NCI-H146 (cell line): Measurements from ENCODE around the gene MAST4.

ENCODE experiments used
- DNase-seq: peaks from one replicate; lab custom pipeline; 2025; lab: John Stamatoyannopoulos, UW

MAST4 gene

DNA sequence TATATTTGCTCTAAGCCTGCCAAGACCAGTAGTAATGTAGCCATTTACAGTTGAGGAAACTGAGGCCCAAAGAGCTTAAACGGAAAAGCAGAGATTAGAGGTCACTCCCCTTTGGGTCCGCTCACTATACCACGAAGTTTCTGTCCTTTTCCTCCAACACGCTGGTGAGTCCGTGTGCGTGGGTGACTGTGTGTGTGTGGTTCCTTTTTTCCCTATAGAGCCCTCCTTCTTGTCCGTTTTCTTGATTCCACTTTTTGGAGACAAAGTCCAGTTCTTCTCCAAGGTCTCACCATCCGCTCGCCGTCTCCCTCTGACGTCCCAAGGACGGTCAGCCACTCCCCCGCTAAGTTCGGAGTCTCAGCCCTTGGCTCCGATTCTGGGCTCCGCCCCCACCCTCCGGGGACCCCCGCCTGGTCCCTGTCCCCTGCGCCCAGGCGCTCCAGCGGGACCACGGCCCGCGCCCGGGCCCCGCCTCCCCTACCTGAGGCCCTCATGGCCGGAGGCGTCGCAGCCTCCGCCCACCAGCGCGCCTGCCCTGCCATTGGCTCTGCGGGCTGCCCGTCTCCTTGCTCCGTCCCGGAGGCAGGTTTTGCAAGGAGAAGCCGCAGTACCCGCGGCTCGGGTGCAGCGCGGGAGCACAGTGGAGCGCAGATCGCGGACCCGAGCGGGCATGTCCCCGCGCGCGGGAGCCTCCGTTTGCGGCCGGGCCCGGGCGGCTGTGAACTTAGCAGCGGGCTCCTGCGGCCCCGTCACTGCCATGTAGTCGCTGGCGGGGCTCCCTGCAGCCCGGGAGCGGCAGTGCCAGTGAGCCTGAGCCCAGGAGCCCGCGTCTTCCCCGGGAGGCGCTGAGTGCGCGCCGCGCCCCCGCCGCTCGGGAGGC, at the start of gene MAST4:
MAST4 (plus strand) TSS at position 638 of the 880 bp plus-strand sequence. CDS start 263 bp downstream, outside the sequence.
- DNase-seq: peak; percentile 93

DNA sequence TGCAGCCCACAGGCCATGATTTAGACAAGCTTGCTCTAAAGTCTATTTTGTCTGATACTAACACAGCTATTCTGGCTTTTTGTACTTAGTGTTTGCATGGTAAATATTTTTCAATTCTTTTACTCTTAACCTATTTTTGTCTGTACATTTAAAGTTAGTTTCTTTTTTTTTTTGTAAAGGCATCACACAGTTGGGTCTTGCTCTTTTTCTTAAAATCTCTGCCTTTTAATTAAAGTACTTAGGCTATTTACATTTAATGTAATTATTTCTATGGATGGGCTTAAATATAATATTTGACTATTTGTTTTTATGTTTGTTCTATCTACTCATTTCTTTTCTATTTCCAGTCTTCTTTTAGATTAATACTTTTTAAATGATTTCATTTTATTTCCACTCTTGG, 49.7 kb upstream of the MAST4 start:
- no peak for DNase-seq

DNA sequence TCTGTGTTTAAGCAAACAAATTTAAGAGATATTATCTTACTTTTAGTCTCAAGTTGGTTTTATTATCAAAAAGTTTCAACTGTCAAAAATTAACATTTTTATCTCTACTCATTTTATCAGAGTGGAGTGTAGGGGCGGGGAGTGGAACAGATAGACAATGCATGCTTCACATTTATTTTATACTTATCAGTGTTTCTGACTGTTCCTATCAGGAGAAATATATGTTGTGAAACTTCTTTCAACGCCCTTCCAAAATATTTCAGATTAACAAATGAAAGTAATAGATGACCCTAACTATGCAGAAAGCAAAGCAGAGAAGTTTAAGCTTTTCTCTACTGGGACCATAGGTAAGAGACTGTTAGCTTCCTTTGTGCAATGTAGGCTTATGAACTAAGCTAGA, 44.9 kb upstream of the MAST4 start:
- DNase-seq: no peak

DNA sequence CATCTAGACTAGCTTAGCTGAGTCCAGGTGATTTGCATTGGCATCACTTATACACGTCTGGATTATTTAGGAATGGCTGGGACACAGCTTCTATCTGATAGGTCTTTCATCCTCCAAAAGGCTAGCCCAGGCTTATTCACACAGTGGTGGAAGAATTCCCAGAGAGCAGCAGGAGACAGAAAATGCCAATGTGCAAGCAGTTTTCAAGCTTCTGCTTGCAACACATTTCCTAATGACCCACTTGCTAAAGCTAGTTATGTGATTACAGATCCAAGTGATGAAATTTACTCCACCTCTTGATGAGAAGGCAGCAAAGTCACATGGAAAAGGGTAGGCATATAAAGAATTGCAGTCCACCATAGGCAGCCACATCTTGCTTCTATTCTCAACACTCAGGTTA, 44.2 kb upstream of the MAST4 start:
- DNase-seq: no peak

DNA sequence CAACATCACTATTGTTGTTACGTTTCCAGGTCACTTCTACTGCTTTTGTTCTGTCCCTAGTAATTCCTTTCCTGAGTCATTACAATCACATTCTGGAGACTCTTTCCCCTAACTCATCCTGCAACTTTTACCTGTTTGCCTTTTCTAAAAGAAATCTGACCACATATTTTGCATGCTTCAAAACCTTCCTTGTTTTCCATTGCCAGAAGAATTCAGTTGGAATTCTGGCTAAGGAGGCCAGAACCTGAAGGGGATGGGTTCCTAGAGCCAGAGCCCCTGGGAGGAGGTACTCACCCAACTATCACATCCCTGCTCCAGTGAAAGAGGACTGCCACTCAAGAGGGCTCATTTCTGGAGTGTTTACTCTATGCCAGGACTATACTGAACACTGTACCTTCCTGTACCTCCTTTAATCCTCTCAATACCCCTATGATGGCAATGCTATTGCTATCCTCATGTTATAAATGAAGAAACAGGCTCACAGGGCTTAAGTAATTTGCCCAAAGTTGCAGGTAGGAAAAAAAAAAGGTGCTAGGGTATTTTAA, 42.8 kb upstream of the MAST4 start:
- DNase-seq: no peak

DNA sequence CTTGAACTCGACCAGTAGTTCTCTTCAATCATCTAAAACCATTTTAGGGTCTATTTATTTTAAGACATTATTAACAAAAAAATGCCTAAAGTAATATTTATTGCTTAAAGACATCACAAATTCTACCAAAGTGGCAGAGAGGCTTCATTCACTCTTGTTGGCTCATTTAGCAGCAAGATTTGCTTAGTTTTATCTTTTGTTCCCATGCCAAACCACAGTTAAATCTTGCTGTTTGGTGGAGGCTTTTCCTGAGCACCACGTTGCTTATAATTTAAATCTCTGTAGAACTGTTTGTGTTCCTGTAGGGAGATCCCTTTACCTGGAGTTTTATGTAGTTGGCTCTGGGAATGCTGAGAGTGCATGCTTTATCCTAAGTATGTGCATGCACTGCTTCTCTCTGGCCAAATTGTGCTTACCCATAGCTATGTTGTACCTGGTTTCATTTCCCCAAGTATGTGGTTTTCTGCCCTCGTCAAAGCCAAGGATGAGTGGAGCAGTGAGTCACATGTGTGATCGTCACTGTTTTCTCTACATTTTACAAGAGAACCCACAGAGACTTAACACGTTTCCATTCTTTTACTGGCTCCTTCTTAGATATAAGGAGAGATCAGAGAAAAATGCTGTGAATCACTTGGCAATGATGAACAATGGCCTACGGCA, 42.1 kb upstream of the MAST4 start:
- DNase-seq: no peak

DNA sequence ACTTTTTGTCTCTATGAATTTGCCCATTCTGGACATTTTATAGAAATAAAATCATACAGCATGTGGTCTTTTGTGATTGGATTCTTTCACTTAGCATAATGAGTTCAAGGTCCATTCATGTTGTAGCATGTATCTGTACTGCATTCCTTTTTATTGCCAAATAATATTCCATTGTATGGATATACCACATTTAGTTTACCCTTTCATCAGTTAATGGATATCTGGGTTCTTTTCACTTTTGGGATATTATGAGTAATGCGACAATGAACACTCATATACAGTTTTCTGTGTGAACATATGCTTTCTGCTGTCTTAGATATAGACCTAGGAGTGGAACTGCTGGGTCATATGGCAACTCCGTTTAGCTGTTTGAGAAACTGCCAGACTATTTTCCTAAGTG, 41.3 kb upstream of the MAST4 start:
- DNase-seq: no peak

DNA sequence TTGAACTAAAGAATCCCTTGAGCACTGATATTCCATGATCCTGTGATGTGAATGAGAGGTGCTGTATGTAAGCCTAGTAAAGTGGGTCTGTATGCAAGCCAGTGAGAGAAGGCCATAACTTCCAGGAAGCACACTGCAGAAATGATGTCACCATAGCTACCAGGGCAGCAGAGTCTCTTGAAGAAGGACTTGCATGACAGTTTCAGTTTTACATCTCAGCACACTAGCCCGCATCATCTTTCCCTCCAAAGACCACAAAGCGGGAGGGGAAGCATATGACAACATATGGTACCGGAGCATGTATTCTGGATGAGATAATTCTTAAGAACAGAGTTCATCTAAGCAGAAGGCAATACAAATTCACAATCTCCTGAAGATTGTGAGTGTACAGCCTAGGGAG, 37.6 kb upstream of the MAST4 start:
- no peak for DNase-seq

DNA sequence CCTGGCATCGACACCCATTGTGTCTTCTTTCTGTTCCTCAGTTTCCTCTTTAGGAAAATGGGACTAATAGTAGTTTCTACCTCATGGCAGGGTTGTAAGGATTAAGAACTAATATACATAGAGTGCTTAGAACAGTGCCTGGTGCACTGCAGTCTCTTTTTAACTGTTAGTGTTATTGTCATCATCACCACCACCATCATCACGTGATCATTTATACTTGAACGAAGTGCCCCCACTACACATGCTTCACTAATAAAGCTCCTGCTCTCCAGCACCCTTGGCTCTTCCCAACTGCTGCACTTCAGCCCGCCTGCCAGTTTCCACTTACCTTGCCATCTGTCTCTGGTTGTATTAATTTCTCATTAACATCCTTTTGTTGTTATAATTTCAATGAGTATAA, 35.8 kb upstream of the MAST4 start:
- no peak for DNase-seq

DNA sequence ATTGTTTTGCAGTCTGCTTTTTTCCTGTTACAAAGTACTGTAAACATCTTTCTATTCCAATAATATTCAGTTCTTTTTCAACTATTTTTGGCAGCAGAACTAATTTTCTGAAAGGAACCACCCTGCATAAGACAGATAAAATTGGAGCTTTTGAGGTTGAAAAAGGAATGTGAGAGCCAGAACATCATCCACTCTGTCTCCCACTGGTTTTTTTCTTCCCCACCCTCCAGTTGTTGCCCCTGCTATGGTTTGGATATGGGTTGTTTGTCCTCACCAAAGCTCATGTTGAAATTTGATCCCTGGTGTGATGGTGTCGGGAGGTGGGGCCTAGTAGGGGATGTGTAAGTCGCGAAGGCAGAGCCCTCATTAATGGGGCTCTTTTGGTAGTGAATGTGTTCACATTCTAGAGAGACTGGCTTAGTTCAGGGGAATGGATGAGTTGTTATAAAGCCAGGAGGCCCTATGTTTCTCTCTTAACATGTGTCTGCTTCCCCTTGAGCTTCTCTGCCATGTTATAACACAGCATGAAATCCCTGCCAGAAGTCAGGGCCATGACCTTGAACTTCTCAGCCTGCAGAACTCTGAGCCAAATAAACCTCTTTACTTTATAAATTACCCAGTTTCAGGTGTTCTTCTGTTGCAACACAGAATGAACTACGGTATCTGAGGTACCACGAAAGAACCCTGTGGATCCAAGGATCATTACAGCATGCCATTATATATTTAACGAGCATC, 34.8 kb upstream of the MAST4 start:
- no peak for DNase-seq

DNA sequence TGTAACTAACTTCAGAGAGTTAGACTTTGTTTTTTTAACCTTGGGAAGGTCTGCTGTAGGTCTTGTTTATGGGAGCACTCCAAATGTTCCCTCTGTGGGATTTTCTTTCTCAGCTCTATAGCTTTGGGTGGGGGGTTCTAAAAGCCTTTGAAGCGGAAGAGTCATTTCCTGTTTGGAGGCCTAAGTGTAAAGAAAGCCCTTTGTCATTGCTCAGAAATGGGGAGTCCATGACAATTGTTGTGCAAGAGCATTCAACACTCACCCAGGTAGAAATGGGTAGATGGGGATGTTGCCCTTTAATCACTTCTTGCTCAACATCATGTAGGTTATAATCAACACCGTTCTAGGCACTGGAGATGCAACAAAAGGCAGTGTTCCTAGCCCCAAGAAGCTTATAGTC, 30.3 kb upstream of the MAST4 start:
- no peak for DNase-seq

DNA sequence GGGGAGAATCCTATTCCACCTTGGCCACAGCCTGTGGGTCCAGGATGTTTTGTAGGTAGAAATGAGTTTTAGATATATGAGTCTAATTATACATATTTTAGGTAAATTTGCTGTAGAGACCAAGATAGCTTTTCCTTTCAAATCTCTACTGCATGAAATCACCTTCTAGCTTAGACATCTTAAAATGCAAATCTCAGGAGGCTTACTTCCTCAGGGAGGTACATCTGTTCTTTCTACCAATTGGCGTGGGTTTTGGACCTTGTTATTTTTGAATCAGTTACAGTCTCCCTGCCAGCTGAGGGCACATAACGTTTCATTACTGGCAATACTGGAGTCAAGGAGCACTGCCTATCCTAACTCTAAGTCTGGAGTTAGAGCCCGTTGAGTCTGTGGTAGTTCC, 28.7 kb upstream of the MAST4 start:
- DNase-seq: no peak

DNA sequence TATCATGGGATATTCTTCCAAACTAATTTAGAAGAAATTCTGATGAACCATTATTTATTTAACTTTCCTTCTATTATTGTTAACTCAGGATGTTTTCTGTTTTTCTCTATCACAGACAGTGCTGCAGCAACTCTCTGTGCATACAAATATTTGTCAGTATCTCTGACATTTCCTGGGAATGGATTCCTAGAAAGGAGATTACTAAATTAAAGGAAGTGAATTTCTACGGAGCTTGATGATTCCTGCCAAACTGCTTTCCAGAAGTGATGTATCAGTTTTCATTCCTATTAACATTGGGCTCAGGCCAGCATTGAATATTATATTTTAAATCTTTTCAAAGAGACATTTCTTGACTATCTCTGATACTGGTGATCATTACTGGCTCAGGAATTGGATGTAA, 26.0 kb upstream of the MAST4 start:
- no peak for DNase-seq

DNA sequence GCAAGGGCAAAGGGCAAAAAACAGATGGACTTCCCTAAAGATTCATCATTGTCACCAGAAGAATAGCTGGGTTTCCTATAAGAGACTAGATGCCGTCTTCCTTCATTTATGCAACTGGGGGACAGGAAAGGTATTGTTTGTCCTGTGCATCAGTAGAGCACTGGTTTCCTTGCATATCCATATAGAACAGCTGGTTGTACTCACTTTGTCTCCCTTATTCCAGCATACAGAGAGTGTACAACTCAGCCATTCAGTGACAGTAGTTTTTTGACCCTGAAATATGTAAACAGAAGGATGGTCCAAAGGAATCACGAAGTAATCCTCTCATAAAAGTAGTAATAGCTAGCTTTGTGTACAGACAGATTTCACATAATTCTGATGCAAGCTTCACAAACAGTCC, 22.5 kb upstream of the MAST4 start:
- no peak for DNase-seq

DNA sequence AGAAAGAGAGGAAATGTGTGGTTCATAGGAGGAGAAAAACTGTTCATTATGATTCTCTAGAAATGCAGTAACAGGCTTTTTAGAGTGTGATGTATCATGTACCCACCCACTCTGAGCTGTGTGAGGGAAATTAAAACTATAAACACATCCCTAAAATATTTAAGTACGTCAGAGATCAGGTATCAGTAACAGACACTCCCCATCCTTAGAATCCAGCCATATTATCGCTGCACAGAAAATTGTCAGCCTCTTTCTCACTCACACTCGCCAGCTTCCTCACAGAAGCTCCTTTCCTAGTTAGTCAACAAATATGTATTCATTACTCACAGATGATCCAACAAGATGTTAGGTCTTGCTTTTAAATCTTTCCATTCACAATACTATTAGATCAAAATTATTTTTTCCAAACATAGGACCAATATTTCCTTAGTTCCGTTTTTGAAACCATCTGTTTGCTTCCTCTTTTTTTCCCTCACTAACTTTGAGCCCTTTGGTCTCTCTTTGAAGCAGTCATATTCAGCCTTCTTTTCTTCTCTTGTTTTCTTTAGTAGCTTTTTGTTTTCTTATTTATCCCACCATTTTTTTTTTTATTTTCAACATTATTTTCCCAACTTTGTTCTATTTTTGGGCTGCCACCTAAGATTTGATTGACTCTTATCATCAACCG, 13.6 kb upstream of the MAST4 start:
- peak; percentile 22 for DNase-seq

DNA sequence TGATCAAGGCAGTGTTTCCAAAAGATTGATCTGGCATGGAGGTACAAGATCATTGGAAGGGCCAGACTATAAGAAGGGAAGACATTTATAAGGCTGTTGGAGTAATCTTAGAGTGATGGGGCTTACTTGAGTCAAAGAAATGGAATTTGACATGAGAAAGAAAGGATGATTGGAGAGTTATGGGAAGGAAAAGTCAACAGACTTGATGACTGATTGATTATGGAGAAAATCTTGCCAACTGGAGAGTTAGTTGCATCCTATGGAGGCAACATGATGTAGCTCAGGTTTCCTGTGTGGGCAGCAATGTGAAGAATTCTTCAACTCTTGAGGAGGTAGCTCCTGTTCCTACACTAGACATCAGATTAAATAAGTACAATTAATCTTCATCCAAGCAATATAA, 10.9 kb upstream of the MAST4 start:
- DNase-seq: no peak

DNA sequence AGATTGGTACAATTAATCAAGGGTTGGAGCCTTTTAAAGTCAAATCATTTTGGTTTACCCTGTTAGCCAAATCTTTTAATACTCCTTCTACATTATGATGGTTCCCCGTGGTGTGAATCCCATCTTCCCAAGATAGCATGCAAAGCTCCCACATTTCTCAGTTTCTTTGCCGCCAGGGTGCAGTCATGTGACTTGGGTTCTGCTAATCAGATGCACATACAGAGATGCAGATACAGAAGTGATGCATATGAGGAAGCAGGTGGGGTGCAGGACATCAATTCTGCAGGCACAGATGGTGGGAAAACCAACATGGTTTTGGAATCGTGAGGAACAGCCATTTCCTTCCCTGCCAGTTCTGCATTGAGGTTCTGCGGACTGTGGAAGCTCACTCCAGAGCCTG, 8.4 kb upstream of the MAST4 start:
- no peak for DNase-seq

DNA sequence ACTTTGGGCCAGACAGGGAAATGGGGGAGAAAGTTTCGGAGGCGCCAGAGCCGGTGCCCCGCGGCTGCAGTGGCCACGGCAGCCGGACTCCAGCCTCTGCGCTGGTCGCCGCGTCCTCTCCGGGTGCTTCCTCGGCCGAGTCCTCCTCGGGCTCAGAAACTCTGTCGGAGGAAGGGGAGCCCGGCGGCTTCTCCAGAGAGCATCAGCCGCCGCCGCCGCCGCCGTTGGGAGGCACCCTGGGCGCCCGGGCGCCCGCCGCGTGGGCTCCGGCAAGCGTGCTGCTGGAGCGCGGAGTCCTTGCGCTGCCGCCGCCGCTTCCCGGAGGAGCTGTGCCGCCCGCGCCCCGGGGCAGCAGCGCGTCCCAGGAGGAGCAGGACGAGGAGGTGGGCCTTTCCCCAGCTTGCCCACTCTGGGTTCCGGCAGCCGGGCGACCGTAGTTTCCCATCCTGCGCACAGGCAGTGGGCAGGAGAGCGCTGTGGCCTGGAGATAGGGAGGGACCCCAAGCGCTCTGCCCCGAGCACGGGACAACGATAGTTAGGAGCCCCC, 516 bp downstream of the MAST4 start:
- peak; percentile 73 for DNase-seq

DNA sequence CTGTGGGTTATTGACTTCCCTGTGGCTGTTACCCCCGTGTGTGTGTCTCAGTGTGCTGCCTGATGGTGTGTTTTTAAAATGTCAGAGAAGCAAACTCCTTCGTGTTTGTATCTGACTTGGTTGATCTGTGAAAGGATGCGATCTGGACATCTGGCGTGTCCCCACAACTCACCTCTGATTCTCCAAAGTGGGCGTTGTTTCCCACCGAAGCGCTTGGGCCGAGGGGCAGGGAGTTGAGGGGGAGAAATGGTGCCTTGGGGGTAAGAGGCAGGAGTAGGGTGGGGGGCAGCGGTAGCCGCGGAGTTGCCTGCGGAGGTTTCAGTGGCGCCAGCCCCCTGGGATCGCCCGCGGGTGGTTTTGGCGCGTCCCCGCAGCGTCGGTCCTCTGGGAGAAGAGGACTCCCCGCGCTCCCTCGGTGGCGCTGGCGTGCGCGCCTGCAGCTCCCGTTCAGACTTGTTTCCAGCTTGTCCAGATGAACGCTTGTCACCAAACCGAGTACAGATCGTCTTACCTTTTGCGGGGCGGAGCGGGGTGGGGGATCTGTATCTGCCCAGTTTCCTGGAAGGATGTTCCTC, 1.1 kb downstream of the MAST4 start:
- DNase-seq: peak; percentile 82

DNA sequence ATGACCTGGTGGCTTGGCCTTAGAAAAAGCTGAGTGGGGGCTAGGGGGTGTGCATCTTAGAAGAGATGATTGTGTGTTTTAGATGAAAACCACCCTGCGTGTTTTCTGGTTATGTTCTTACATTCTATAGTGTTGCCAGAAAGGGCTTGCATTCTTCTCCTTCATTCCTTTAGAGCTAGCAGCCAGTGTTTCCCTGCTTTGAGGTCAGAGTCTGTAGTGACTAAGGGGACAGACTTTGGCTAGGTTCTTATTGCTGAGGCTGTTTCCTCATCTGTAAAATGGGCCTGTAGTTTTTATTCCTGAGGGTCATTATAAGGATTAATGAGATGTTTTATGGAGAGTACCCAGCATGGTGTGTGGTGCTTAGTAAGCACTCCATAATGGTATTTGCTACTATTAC, 6.4 kb downstream of the MAST4 start:
- DNase-seq: no peak

DNA sequence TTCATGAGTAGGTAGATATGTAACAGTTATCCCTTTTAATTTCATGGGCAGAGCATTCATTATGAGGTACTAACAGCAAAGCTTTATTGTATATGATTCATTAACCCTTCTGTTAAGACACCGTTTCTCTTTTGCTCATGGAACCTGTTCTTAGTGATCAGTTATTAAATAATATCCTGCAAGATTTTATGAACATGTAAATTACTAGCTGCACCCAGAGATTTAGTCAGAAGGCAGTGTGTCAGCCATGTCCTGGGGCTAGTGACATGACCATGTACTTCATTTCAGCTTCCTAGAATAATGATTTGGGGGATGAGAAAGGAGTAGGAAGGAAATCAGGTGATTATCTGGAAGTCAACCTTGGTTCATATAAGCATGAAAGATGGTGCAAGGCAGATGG, 7.0 kb downstream of the MAST4 start:
- no peak for DNase-seq
